SU-DHL-6 (cell line): Measurements from ENCODE around the gene INPP5K.
"Not testable (repeated sequence)": the region's sequence is repeated elsewhere in the genome, so short reads cannot be mapped to it uniquely, and the experiment has no call there.

ENCODE experiments used
- H2AFZ ChIP-seq: fragments of 200-600 bp; sonication (generic); 2 replicates; pipeline ENCODE4 v1.6.1; 2014; ENCODE audit warnings: low read depth, mild to moderate bottlenecking, moderate library complexity, mixed read lengths, antibody characterized with exemption, low read length; ENCODE audit not compliant: severe bottlenecking
- H3F3A ChIP-seq: fragments of 200-600 bp; shearing (Covaris generic); 2 replicates; pipeline ENCODE4 v1.6.0; 2016; ENCODE audit warnings: antibody characterized with exemption, mild to moderate bottlenecking; ENCODE audit not compliant: insufficient read depth
- H3K27ac ChIP-seq: fragments of 200-600 bp; sonication (generic); 2 replicates; pipeline ENCODE4 v1.5.1; 2016; ENCODE audit warnings: low read depth, mild to moderate bottlenecking, low read length, moderate library complexity, mixed read lengths
- H3K27me3 ChIP-seq: fragments of 200-600 bp; sonication (generic), shearing (Covaris generic); 2 replicates; pipeline ENCODE4 v1.6.0; 2014; ENCODE audit warnings: mild to moderate bottlenecking, low read length
- H3K36me3 ChIP-seq: fragments of 200-600 bp; sonication (generic); 2 replicates; pipeline ENCODE4 v1.6.1; 2014; ENCODE audit warnings: mild to moderate bottlenecking, low read length, mixed read lengths
- H3K4me2 ChIP-seq: fragments of 300-600, 200-600 bp; shearing (Covaris generic), sonication (generic); 2 replicates; pipeline ENCODE4 v1.6.0; 2014; ENCODE audit warnings: low read length, low read depth, mild to moderate bottlenecking; ENCODE audit not compliant: poor library complexity, severe bottlenecking
- H3K4me3 ChIP-seq: fragments of 200-600 bp; sonication (generic); 2 replicates; pipeline ENCODE4 v1.5.1; 2014; ENCODE audit warnings: antibody characterized with exemption, low read length, mild to moderate bottlenecking, mixed read lengths; ENCODE audit not compliant: insufficient read depth, poor library complexity, severe bottlenecking
- H3K79me2 ChIP-seq: fragments of 200-600 bp; sonication (generic); 2 replicates; pipeline ENCODE4 v1.6.1; 2014; ENCODE audit warnings: mild to moderate bottlenecking, low read length, moderate library complexity; ENCODE audit not compliant: insufficient read depth
- H3K9ac ChIP-seq: fragments of 200-600 bp; sonication (generic); 2 replicates; pipeline ENCODE4 v1.7.0; 2014; ENCODE audit warnings: mild to moderate bottlenecking, low read length
- H3K9me2 ChIP-seq: fragments of 200-600 bp; sonication (generic); replicated peaks from 2 replicates; pipeline ENCODE4 v1.6.1; 2014; ENCODE audit warnings: low read length; ENCODE audit not compliant: insufficient read depth
- H3K9me3 ChIP-seq: fragments of 200-600 bp; sonication (generic); 2 replicates; pipeline ENCODE4 v1.6.1; 2014; ENCODE audit warnings: low read length, mixed read lengths; ENCODE audit not compliant: insufficient read depth
- H4K20me1 ChIP-seq: fragments of 200-600 bp; sonication (generic); 2 replicates; pipeline ENCODE4 v1.6.1; 2014; ENCODE audit warnings: low read depth, mild to moderate bottlenecking, antibody characterized with exemption, low read length, moderate library complexity, mixed read lengths
- EZH2phosphoT487 ChIP-seq: fragments of 200-600 bp; sonication (generic), shearing (Covaris generic); conservative IDR thresholded peaks from 2 replicates; pipeline ENCODE4 v1.6.1; 2018; ENCODE audit warnings: mild to moderate bottlenecking, antibody characterized with exemption, low read length, moderate library complexity, mixed read lengths
- TF ChIP-seq, protein P1 (sequence below): fragments of 200-600 bp; sonication (generic); IDR thresholded peaks from one replicate; pipeline ENCODE4 v1.5.1; 2017; ENCODE audit warnings: antibody characterized with exemption, mild to moderate bottlenecking, low read length, moderate library complexity; ENCODE audit not compliant: insufficient read depth, poor library complexity, severe bottlenecking

The INPP5K gene

DNA sequence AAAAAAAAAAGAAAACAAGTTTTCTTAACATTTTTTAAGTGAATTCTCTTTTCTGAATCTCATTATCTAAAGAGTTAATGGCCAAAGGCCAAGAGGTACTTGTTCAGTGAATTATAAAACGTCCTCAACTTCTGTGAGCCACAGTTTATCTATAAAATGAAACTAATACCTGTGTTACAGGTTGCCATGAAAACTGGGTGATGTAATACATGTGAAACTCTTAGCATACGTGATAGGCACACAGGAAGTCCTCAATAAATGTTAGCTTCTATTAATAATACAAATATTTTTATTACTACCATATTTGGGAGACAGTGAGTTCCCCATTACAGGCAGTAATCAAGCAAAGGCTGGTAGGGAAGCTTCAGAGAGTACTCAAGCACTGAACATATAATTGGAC is 13.5 kb upstream of the INPP5K start:
- H3K4me2 ChIP-seq = no peak overlapping the region
- no peak overlapping the region for H3K9ac ChIP-seq
- H4K20me1 ChIP-seq = no peaks in the 10 kb centered on the region
- no peaks in the 10 kb centered on the region for H3K79me2 ChIP-seq
- H3K4me3 ChIP-seq = no peak overlapping the region
- no peak overlapping the region for H3K27ac ChIP-seq
- no peaks in the 10 kb centered on the region for H3K9me3 ChIP-seq
- H3K9me2 ChIP-seq = no peaks in the 10 kb centered on the region
- peaks cover 4% of the 10 kb centered on the region; the same call in 1 of the 2 replicates for H3K36me3 ChIP-seq
- no peak for TF ChIP-seq EZH2phosphoT487
- TF ChIP-seq, protein P1, sequence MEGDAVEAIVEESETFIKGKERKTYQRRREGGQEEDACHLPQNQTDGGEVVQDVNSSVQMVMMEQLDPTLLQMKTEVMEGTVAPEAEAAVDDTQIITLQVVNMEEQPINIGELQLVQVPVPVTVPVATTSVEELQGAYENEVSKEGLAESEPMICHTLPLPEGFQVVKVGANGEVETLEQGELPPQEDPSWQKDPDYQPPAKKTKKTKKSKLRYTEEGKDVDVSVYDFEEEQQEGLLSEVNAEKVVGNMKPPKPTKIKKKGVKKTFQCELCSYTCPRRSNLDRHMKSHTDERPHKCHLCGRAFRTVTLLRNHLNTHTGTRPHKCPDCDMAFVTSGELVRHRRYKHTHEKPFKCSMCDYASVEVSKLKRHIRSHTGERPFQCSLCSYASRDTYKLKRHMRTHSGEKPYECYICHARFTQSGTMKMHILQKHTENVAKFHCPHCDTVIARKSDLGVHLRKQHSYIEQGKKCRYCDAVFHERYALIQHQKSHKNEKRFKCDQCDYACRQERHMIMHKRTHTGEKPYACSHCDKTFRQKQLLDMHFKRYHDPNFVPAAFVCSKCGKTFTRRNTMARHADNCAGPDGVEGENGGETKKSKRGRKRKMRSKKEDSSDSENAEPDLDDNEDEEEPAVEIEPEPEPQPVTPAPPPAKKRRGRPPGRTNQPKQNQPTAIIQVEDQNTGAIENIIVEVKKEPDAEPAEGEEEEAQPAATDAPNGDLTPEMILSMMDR = no peak
- H2AFZ ChIP-seq = no peak overlapping the region
- no peaks in the 10 kb centered on the region for H3K27me3 ChIP-seq
- H3F3A ChIP-seq = no peaks in the 10 kb centered on the region

DNA sequence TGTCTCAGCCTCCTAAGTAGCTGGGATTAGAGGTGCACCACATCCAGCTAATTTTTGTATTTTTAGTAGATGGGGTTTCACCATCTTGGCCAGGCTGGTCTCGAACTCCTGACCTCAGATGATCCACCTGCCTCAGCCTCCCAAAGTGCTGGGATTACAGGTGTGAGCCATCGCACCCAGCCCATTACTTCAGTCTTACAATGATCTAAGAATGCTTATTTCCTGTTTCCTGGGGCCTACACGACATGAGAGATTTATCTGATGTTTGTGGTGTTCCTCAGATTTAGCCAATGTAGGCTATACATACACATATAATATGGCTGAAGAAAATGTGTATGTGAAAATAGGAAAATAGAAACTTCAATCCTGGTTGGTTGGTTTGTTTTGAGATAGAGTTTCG is 10.5 kb upstream of the INPP5K start:
- H3K27me3 ChIP-seq, H3K79me2 ChIP-seq, H3K9ac ChIP-seq, H2AFZ ChIP-seq, H3K9me2 ChIP-seq, H3F3A ChIP-seq, H3K27ac ChIP-seq, H3K4me3 ChIP-seq, H3K36me3 ChIP-seq, H3K9me3 ChIP-seq, H4K20me1 ChIP-seq, H3K4me2 ChIP-seq: not testable (repeated sequence)

DNA sequence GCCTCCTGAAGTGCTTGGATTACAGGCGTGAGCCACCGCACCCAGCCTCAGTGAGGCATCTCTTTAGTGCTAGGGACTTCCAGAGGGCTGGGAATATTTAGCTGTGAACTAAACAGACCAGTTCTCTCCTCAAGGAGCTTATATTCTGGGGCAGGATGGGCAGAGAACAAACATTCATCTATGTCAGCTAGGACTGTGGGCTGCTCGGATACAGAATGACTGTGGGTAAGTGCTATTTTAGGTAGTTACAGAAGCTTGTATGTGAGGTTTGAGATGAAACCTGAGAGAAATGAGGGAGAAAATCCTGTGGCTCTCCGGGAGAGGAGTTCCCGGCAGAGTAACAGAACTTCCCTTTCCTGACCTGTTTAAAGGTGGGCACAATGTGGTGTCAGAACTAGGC is 6.2 kb upstream of the INPP5K start:
- Histone ChIP-seq H3K79me2 (0 out of 2 replicates have a peak, but pooled peaks cover 2% of the 10 kb centered on the region), H3K9me2 (no peaks in the 10 kb centered on the region), H3K9ac (no peak overlapping the region), H3K36me3 (no peaks in the 10 kb centered on the region), H3K4me2 (no peak overlapping the region), H2AFZ (no peak overlapping the region), H4K20me1 (no peaks in the 10 kb centered on the region), H3K27me3 (no peaks in the 10 kb centered on the region), H3K4me3 (no peak overlapping the region), H3K27ac (no peak overlapping the region), H3F3A (peaks cover 8% of the 10 kb centered on the region), H3K9me3 (no peaks in the 10 kb centered on the region)
- TF ChIP-seq, protein P1 = no peak
- TF ChIP-seq EZH2phosphoT487 = no peak

DNA sequence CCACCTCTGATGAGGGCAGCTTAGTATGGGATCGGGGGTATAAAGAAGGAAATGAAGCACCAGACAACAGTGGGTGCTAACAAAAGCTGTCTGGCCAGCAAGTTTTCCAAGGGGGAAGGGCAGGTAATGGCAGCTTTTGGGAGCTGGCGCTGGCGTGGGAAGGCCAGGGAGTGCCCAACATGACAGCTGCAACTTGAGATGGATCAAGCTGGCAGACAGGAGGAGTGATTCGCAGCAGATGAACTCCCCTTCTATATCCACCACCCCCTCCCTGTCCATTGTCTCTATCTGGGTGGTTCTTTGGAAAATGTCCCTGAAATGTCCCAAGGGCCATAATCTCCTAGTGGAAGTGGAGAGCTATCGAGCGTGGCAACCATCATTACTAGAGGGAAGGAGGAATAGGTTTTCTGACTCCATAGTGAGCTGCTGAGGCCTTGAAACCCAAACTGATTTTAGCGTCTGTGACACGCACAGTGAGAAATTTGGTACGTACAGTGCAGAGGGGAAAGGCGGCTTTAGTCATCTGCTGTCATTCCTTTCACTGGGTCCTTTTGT is 4.8 kb upstream of the INPP5K start:
- H3K4me2 ChIP-seq = no peak overlapping the region
- peaks cover 6% of the 10 kb centered on the region; the same call in 1 of the 2 replicates for H3K79me2 ChIP-seq
- H3K27ac ChIP-seq = no peak overlapping the region
- no peak overlapping the region for H3K4me3 ChIP-seq
- H3K9me3 ChIP-seq = no peaks in the 10 kb centered on the region
- no peak overlapping the region for H2AFZ ChIP-seq
- H3K36me3 ChIP-seq = no peaks in the 10 kb centered on the region
- peaks cover 11% of the 10 kb centered on the region for H3F3A ChIP-seq
- H4K20me1 ChIP-seq = no peaks in the 10 kb centered on the region
- no peak for TF ChIP-seq EZH2phosphoT487
- TF ChIP-seq, protein P1 = no peak
- no peak overlapping the region for H3K9ac ChIP-seq
- H3K27me3 ChIP-seq = no peaks in the 10 kb centered on the region
- no peaks in the 10 kb centered on the region for H3K9me2 ChIP-seq
